MM.1S (cell line): ENCODE measurements around the gene LRFN2.

Experiments
- CTCF ChIP-seq: fragments of 300-600 bp; sonication (generic); IDR thresholded peaks from 2 replicates; pipeline ENCODE4 v1.5.1; 2016; ENCODE audit warnings: antibody characterized with exemption, low read length, mixed read lengths
- EZH2 ChIP-seq: fragments of 300-600 bp; sonication (generic); optimal IDR thresholded peaks from 2 replicates; pipeline ENCODE3; 2017; ENCODE audit warnings: low read depth, mild to moderate bottlenecking, antibody characterized with exemption, low read length, mixed read lengths

DNA sequence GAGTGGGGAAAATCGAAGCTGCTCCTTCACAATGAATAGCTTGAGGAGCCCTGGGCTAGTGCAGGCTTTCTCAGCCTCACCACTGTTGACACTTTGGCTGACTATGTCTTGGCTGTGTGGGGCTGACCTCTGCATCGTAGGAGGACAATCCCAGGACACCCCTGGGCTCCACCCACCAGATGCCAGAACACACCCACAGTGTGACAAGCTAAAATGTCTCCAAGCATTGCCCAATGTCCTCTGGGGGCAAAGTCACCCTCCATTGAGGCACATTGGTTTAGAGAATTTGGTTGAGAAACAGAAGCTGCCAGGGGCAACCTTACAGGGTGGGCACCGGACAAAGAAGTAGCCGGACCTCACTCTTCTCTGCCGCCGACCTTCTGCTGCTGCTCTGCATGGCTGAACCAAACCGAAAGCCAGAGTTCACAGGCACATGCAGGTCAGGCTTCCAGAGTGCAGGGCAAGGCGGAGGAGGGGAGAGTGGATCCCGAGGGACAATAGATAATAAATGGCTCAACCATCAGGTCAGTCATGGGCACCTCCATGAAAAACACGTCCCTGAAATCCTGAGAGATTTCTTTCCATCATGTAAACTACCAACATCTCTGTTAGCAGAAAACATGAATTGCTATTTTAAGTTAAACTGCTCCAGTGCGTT lies 189.0 kb downstream of the LRFN2 start:
- TF ChIP-seq CTCF (no peak), EZH2 (no peak)
